GM21390 (cell line): ENCODE results near the gene METTL1.
"Not testable (repeated sequence)": the region's sequence is repeated elsewhere in the genome, so short reads cannot be mapped to it uniquely, and the experiment has no call there.

Experiments used
- ATAC-seq: cut with Tn5 transposase; IDR thresholded peaks from one replicate; pipeline ENCODE4 v1.9.1; 2021; ENCODE audit not compliant: unreplicated experiment

Gene METTL1

GRCh38 chr12:57797933-57798332 is 26.0 kb upstream of the METTL1 start:
- ATAC-seq, result no peak

- ATAC-seq, result no peak
These were observed 25.1 kb upstream of the METTL1 start for GRCh38 chr12:57796996-57797395.

- no peak for ATAC-seq
These were observed 23.4 kb upstream of the METTL1 start for GRCh38 chr12:57795354-57795753.

GRCh38 chr12:57793920-57794319 is 22.0 kb upstream of the METTL1 start:
- no peak for ATAC-seq

GRCh38 chr12:57783861-57784260 is 12.0 kb upstream of the METTL1 start:
- no peak for ATAC-seq

GRCh38 chr12:57783466-57783801 is 11.5 kb upstream of the METTL1 start:
- no peak for ATAC-seq

- ATAC-seq, result peak; percentile 89
These were observed 10.9 kb upstream of the METTL1 start, which contains the start of gene TSFM for GRCh38 chr12:57782608-57783465. Gene TSFM (plus strand): TSS chr12:57782787. CDS start chr12:57782802, 15 bp downstream.

- ATAC-seq, result peak; percentile 5
These were observed 10.3 kb upstream of the METTL1 start for GRCh38 chr12:57782243-57782607.

GRCh38 chr12:57781801-57782200 is 9.9 kb upstream of the METTL1 start:
- no peak for ATAC-seq

- ATAC-seq, result no peak
These were observed 9.3 kb upstream of the METTL1 start for GRCh38 chr12:57781244-57781643.

GRCh38 chr12:57780284-57780897 is 8.5 kb upstream of the METTL1 start:
- no peak for ATAC-seq

- no peak for ATAC-seq
These were observed 7.8 kb upstream of the METTL1 start for GRCh38 chr12:57779736-57780135.

GRCh38 chr12:57777911-57778310 is 6.0 kb upstream of the METTL1 start:
- ATAC-seq, result no peak

- ATAC-seq, result no peak
These were observed 5.5 kb upstream of the METTL1 start for GRCh38 chr12:57777367-57777766.

GRCh38 chr12:57776247-57776587 is 4.3 kb upstream of the METTL1 start:
- no peak for ATAC-seq

GRCh38 chr12:57775563-57776246 is 3.8 kb upstream of the METTL1 start:
- no peak for ATAC-seq

- ATAC-seq, result no peak
These were observed 3.1 kb upstream of the METTL1 start for GRCh38 chr12:57775044-57775443.

GRCh38 chr12:57774634-57775033 is 2.7 kb upstream of the METTL1 start:
- ATAC-seq, result not testable (repeated sequence)

GRCh38 chr12:57772429-57773322 is 771 bp upstream of the METTL1 start, which contains the start of gene EEF1AKMT3:
Gene EEF1AKMT3 (plus strand): TSS chr12:57772614. CDS start chr12:57772725, 111 bp downstream.
- peak; percentile 35 for ATAC-seq

- ATAC-seq, result peak; percentile 72
These were observed 551 bp downstream of the METTL1 start for GRCh38 chr12:57771236-57771872.
